Body of pancreas (tissue), 4 donors: ENCODE measurements around the gene SP1.
"Not testable (repeated sequence)": the region's sequence is repeated elsewhere in the genome, so short reads cannot be mapped to it uniquely, and the experiment has no call there.

Experiments
- CTCF ChIP-seq, 7 experiments: fragments of 450-650 bp in 4 of 7; fragments of 200-600 bp in 3 of 7; sonication (generic) in 3 of 7; IDR thresholded peaks; one replicate each; pipeline ENCODE4 v1.5.1; 2016 to 2019; ENCODE audit warnings: antibody characterized with exemption in 7 of 7
- POLR2A ChIP-seq, 3 donors: fragments of 450-650 bp; IDR thresholded peaks; one replicate each; pipeline ENCODE4 v1.6.1; 2016; ENCODE audit warnings: antibody characterized with exemption in 3 of 3, mild to moderate bottlenecking in 2 of 3

- not testable (repeated sequence) for TF ChIP-seq CTCF, POLR2A (IDR thresholded peaks at IDR 0.05)
Observed at GRCh38 chr12:53415752-53416389, 35.9 kb downstream of the SP1 start.
